Measurements from ENCODE around the gene ZC3H7B.

DNA sequence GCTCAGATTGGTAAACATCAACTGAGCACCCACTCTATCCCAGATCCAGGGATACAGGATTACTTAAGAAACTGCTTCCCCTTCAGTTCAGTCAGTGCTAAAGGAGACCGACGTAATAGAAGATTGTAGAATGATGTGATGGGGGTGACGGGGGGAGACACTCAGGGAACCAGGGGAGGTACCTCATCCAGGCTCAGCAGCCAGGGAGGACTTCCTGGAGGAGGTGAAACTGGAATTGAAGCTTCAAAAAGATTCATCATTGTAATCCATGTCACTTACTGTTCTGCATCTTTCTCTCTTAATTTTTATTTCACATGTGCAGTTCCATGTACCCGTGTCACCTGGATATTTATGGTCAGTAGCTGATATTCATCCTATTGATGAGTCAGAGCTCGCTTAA, 61.3 kb downstream of the ZC3H7B start:
- TF ChIP-seq, protein P1, sequence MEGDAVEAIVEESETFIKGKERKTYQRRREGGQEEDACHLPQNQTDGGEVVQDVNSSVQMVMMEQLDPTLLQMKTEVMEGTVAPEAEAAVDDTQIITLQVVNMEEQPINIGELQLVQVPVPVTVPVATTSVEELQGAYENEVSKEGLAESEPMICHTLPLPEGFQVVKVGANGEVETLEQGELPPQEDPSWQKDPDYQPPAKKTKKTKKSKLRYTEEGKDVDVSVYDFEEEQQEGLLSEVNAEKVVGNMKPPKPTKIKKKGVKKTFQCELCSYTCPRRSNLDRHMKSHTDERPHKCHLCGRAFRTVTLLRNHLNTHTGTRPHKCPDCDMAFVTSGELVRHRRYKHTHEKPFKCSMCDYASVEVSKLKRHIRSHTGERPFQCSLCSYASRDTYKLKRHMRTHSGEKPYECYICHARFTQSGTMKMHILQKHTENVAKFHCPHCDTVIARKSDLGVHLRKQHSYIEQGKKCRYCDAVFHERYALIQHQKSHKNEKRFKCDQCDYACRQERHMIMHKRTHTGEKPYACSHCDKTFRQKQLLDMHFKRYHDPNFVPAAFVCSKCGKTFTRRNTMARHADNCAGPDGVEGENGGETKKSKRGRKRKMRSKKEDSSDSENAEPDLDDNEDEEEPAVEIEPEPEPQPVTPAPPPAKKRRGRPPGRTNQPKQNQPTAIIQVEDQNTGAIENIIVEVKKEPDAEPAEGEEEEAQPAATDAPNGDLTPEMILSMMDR (IDR thresholded peaks at IDR 0.05): no peak
- TF ChIP-seq EZH2 (IDR thresholded peaks at IDR 0.05): no peak
- no peak for TF ChIP-seq EZH2phosphoT487 (IDR thresholded peaks at IDR 0.05)

All from neural progenitor cell (in vitro differentiated cells).